GM21390 (cell line): ENCODE measurements around the gene FMNL1.
"Not testable (repeated sequence)": the region's sequence is repeated elsewhere in the genome, so short reads cannot be mapped to it uniquely, and the experiment has no call there.

Experiments used
- ATAC-seq: cut with Tn5 transposase; IDR thresholded peaks from one replicate; pipeline ENCODE4 v1.9.1; 2021; ENCODE audit not compliant: unreplicated experiment

Gene FMNL1, protein sequence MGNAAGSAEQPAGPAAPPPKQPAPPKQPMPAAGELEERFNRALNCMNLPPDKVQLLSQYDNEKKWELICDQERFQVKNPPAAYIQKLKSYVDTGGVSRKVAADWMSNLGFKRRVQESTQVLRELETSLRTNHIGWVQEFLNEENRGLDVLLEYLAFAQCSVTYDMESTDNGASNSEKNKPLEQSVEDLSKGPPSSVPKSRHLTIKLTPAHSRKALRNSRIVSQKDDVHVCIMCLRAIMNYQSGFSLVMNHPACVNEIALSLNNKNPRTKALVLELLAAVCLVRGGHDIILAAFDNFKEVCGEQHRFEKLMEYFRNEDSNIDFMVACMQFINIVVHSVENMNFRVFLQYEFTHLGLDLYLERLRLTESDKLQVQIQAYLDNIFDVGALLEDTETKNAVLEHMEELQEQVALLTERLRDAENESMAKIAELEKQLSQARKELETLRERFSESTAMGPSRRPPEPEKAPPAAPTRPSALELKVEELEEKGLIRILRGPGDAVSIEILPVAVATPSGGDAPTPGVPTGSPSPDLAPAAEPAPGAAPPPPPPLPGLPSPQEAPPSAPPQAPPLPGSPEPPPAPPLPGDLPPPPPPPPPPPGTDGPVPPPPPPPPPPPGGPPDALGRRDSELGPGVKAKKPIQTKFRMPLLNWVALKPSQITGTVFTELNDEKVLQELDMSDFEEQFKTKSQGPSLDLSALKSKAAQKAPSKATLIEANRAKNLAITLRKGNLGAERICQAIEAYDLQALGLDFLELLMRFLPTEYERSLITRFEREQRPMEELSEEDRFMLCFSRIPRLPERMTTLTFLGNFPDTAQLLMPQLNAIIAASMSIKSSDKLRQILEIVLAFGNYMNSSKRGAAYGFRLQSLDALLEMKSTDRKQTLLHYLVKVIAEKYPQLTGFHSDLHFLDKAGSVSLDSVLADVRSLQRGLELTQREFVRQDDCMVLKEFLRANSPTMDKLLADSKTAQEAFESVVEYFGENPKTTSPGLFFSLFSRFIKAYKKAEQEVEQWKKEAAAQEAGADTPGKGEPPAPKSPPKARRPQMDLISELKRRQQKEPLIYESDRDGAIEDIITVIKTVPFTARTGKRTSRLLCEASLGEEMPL

DNA sequence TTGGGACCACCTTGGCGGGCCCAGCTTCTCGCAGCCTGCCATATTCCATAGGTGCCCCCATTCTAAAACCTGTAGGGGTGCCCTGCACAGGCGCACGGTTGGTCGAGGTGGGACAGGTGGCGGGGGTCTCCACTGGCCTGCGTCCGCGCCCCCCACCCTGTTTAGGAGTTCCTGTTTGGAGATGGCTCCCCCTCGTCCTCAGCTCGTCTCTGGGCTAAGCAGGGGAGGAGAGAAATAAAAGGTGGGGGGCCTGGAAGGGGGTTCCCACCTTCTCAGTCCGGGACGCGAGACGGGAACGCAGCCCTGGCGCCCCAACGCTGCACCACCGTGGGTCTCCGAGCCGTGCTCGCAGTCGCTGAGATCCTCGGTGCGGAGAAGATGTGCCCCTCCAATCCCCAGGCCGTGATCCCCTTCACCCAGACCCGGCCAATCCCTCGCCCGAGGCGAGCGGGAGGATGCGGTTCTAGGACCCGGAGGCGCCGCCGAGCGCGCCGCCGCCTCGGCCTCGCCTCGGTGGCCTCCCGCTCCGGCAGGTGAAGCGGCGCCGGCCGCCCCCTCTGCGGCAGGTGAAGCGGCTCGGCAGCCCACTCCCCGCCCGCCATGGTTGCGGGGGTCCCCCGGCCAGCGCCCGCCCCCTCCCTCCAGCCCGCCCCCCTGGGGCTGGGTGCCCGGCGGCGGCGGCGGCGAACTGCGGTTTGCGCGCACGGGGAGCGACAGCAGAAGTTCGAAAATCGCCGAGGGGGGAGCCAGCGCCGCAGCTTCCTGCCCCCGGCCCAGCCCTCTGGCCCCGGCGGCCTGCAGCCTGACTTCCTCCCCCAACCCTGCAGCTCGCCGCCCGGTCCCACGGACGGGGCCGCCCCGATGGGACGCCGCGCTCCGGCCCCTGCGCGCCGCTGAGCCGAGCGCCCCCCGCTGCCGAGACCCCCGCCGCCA, at the start of gene FMNL1:
Gene FMNL1, plus strand, starts transcription at position 805 of the 933 bp plus-strand sequence. CDS start 240 bp downstream, outside the sequence.
- ATAC-seq: no peak

DNA sequence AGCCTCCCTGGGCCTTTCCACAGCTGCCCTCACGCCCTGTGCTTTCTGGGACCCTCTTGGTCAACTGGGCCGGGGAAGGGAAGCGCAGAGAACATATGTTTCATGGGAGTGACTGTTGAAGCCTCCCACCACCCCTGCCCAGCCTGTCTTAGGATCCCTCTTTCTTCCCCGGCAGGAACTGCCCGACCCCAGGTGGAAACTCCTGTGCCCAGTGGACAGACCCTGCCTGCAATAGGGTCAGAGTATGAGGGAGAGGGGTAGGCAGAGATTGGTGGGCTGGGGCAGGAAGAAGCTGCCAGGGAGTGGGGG, 49.5 kb upstream of the FMNL1 start:
- ATAC-seq: no peak

DNA sequence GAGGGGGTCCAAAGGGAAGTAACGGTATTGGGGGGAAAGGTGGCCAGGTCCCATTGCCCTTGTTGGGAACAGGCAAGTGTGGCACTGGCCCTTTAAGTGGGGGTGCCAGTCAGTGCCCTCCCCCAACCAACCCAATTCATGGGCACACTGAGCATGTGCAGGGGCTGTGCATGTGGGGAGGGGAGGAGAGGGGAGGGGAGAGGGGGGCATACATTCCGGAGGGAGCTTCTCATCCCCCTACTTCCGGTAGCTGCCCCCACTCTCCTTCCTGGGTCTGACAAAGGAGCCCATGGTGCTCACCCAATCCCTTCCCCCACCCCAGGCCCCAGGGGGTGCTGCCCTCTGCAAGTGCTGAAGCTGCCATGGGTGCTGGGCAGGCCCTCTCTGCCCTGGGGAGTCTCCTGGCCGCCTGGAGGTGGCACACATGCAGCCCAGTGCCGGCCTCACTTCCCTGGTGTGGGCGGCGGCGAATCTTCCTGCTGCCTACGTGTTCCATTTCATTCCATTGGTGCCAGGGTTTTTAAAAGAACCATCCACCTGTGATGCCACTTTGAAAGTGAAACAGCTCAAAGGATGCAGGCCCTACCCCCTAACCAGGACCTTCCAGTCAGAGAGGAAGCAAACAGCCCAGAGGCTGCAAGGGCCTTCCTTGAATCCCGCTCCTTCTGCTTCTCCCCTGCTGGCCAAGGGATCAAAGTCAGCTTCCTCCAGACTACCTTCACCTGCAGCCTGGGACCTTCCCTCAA, 49.0 kb upstream of the FMNL1 start:
- ATAC-seq: no peak

DNA sequence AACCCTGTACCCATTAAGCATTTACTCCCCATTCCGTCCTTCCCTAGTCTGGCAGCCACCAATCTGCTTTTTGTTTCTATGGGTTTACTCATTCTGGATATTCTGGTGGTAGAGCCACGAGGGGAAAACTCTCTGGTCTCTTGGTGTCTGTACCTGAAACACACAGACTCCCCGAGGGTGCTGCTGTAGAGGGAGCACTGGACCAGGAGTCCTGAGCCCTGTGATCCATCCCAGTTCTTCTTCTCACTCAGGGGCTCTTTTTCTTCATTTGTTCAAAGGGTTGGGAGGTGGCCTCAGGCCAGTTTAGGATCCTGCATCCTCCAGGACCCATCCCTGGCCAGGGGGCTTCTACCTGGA, 45.9 kb upstream of the FMNL1 start:
- ATAC-seq: no peak

DNA sequence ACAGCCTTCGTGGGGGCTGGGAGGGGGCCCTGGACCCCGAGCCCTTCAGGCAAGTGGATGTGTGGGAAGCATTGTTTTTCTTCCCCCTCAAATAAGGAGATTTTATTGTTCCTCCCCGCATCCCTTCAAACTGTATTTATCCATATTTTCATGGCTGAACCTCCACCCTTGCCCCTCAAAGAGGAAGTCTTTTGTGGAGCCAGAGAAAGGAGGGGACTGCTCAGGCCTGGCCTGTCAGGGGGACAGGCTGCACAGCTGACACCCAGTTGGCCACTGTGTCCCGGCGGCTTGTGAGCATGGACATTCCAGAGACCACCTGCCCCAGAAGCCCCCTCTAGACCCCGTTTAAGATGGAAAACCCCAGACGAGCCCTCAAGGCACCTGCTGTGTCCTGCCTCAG, 44.1 kb upstream of the FMNL1 start:
- ATAC-seq: no peak

DNA sequence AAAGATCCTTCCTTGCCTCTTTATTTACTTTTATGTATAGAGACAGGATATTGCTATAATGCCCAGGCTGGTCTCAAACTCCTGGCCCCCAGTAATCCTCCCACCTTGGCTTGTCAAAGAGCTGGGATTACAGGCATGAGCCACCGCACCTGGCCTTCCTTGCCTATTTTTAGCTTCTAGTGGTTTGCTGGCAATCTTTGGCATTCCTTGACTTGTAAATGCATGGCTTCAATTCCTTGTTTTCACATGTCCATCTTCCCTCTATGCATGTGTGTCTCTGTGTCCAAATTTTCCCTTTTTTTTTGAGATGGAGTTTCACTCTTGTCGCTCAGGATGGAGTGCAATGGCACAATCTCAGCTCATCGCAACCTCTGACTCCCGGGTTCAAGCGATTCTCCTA, 37.5 kb upstream of the FMNL1 start:
- no peak for ATAC-seq

DNA sequence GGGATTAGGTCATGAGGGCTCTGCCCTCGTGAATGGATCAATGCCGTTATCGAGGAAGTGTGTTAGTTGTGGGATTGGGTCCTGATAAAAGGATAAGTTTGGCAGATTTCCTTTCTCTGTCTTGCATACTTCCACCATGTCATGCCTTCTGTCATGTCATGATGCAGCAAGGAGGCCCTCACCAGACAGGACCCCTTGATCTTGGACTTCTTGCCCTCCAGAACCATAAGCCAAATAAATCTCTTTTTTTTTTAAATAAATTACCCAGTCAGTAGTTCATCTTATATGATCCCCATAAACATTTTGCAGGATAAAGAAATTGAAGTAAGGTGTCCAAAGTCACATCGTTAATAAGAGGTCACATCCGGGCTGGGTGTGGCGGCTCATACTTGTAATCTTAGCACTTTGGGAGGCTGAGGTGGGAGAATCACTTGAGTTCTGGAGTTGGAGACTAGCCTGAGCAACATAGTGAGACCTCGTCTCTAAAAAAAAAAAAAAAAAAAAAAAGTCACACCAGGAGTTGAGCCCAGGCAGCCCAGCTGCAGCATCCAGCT, 34.8 kb upstream of the FMNL1 start:
- no peak for ATAC-seq

DNA sequence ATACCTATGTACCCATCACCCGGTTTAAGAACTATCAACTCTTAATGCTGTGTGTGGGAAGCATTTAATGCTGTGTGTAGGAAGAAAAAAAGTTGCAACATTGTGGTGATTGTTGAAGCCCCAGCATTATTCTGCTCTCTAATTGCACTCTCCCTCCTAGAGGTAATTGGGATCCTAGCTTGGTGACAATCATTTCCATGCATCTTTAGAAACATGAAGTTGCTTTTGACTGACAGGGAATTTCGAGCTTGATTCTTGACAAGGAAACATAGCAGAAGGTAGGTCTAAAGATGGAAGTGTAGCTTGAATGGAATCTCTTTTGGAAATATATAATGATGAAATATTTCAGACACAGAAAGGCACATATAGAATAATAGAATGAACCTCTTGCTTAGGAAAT, 32.7 kb upstream of the FMNL1 start:
- ATAC-seq: no peak

DNA sequence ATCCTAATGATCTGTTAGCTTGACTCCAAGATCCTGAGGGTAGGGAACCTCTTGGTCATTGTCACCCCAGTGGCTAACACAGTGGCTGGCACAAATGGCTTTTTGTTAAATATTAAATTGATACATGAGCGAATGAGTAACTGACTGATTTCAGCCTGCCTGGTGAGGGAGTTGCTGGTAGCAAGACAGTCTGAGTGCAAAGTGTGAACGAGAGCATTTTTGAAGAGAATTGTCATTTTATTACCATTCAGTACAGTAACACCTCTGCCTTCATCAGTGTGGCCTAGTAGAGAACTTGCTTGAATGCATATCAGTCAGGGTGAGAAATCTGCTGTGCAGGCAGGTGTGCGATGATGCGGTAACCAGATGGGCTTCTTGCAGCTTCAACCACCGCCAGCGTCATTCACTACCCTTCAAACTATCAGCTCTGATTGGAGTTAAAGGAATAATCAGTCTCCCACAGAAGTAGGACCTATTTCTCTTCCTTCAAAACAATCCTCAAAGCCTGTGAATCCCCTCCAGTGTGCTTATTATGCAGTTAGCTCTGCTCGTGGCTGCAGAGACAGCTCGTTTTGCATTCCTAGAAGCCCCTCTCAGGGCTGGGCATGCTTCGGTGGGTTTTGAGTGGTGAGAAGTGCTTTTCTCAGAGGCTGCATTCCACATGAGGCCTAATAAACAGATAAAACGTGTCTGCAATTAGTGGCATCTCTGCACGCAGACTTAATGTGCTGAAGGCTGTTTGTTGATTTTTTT, 31.0 kb upstream of the FMNL1 start:
- no peak for ATAC-seq

DNA sequence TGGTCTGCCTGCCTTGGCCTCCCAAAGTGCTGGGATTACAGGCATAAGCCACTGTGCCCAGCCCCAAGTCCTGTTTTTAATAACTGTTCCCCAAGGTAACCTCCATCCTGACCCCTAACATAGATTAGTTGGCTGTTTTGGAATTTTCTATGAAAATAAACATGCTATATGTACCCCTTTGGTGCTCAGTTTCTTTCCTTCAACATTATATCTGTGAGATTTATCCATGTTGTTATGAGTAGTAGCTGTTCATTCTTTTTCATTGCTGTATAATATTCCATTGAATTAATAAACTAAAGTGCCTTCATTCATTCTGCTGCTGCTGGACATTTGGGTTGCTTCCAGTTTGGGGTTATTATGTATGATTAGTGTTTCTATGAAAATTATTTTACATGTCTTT, 26.3 kb upstream of the FMNL1 start:
- no peak for ATAC-seq

DNA sequence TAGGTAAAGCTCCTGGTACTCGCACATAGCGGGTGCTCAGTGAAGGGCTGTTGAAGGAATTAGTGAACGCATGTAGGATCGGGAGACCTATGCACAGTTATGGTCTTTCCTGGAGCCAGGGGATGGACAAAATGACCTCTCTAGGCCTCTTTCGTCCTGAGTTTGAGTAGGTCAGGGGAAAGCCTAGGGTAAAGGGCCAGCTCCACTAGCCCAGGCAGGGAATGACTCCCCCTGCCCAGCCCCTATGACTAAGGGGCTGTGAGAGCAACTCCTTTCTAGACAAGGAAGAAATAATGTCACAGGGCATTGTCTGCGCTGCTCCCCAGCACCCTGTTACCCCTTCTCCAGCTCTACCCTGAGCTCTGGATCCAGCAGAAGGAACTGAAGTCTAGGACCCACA, 24.6 kb upstream of the FMNL1 start:
- ATAC-seq: no peak

DNA sequence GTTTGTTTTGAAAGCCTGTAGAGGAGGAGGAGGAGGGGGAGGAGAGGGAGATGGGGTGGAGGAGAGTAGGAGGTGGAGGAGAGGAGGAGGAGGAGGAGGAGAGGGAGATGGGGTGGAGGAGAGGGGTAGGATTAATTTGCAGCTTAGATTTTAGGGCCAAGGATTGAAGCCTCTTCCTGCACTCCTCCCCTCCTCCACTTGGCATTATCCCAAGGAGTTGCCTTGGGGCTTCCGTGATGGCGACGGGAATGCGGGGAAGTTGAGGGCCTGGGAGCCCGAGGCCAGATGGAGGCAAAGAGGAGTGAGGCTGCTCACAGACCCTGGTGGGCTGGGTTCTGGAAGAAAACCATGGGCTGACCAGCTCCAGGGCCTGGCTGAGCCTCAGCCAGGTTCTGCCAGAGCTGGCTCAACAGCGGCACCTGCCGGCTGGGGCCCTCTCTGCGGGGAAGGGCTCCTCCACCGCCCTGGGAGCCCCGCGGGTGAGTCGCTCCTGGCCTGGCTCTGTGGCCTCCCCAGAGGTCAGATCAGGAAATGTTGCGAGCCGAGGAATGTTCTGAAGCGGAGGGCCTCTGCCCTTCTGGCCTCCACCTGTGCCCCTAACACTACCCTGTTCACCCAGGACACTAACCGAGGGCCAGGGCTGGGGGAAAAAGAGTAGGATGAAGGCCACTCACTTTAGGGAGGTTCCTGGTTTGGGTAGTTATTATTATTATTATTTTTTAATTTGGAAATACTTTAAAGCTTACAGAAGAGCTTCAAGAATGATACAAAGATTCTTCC, 23.9 kb upstream of the FMNL1 start:
- peak; percentile 73 for ATAC-seq

DNA sequence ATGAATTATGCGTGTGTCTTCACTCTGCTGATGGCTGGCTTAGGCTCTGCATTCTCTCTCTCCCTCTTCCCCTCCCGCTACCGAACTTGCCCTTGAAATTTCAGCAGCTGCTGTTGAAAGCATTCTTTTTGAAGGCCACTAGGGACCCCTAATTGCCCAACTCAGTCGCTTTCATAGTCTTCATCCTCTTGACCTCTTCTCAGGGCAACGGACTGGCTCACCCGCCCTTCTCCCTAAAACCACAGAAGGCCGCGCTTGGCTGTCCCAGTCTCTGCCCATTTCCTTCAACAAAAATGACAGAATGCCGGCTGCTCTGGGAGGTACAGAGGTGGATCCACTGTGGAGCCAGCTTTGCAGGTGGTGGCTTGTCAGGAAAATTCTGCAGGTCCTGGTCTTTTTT, 21.0 kb upstream of the FMNL1 start:
- no peak for ATAC-seq

DNA sequence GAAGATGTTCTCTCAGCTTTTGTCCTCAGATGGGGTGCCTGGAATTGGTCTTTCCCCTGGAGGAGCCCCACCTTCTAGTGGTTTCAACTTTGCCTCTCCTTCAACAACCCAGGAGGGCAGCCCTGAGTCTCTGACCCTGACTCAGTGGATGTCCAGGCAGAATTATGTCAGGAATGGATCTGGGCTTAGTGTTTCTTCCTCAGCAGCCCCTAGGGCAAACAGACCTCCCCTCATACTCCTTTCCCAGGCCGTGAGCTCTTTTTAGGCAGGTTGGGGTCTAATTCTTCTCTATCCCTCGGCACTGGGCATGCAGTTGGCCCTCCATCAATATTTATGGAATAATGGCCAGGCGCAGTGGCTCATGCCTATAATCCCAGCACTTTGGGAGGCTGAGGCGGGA, 20.2 kb upstream of the FMNL1 start:
- ATAC-seq: no peak

DNA sequence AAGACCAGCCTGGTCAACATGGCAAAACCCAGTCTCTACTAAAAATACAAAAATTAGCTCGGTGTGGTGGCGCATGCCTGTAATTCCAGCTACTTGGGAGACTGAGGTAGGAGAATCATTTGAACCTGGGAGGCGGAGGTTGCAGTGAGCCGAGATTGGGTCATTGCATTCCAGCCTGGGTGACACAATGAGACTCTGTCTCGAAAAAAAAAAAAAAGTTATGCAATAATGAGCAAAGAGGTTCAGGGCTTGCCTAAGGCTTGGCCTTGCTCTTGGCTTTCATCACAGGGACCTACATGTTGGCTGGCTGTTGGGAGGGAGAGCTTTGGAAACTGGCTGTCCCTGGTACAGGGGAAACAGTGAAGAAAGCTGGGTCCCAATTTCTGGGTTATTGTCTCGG, 19.8 kb upstream of the FMNL1 start:
- ATAC-seq: not testable (repeated sequence)

DNA sequence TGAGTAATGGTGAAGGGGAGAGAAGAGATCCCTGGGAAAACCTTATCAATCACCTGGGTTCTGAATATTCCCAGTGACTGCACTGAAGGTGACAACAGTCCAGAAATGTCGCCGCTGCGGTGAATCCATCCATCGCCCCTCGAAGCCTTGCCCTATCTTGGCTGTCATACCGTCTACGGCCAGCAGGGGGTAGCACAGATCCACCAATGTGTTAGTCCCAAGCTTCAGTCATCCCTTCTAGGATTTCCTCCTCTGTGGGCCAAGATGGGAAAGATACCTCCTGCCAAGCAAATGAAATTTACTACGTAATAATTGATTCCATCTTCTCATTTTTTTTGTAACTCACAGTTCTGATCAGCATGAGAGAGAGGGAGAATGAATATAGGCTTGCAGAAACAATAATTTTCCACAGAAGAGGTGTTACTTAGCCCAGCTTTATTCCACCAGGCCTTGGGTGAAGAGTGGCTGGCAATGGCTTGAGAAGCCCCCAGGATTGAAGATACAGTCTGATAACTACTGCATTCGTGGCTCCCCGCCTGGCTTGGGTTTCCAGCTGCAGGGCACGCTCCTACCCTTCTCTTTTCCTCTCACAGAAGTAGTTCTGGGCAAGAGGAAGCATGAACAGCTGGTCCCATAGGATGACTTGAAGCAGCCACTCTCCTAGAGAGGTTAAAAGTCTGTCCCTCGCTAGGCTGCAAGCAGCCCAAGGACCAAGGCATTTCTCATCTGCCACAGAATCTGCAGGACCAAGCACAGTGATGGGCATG, 2.6 kb upstream of the FMNL1 start:
- no peak for ATAC-seq

DNA sequence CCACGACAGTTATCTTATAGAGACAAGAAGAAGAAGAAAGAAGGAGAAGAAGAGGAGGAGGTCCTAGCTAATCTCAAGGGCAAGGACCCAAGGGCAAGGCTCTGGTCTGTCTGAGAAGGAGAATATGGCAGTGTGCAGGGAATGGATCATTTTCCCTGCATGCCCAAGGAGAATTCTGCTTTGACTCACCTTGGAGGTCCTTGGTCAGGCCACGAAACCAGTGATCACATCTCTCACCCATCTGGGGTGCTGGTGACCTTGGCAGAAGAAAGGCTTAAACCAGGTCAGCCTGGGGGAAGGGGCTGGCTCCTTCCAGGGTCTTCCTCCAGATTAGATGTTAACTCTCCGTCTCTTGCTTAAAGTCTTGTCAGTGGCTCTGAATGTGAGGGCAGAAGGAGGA, 1.6 kb upstream of the FMNL1 start:
- ATAC-seq: no peak

DNA sequence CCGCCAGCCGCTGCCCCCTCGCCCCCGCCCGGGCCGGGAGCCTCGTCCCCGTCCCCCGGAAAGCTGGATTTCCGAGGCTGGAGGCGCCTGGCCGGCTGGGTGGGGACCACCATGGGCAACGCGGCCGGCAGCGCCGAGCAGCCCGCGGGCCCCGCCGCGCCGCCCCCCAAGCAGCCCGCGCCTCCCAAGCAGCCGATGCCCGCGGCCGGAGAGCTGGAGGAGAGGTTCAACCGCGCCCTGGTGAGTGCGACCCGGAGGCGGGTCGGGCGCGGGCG, 266 bp downstream of the FMNL1 start:
- no peak for ATAC-seq
